HCT116 (cell line): ENCODE measurements around the gene RPP21. TPM values are rescaled to one million over a fixed set of nuclear protein-coding genes. Genes with fewer than 3 reads are reported as not detected.

ENCODE experiments used
- ATAC-seq: fragments of 200-7000 bp; cut with Tn5 transposase; 2 replicates; pipeline ENCODE4 v1.9.1; 2020; ENCODE audit warnings: mild to moderate bottlenecking, moderate library complexity
- BruUV-seq: library from RNA; stranded (reverse); fragments of 400-500 nt; replicated peaks from 2 replicates; lab custom pipeline; 2021; lab: Mats Ljungman, UMichigan
- CTCF ChIA-PET: fragments of 300-600 bp; sonication (Branson Sonifier 250); formaldehyde crosslinking; loops from one replicate; lab custom pipeline; 2021; ENCODE audit warnings: antibody characterized with exemption; lab: Charles Lee
- POLR2A ChIA-PET: fragments of 300-600, 350-600 bp; sonication (Branson Sonifier 250); formaldehyde crosslinking; loops from one replicate; lab custom pipeline; 2021; ENCODE audit warnings: antibody characterized with exemption; lab: Charles Lee
- RAD21 ChIA-PET, 2 experiments: fragments of 300-600 bp; sonication (Branson Sonifier 250); formaldehyde crosslinking; loops; one replicate each; lab custom pipeline; 2023; ENCODE audit warnings: low total read pairs in 2 of 2; ENCODE audit not compliant: uncharacterized antibody in 2 of 2, unreplicated experiment in 2 of 2, low non-redundant PET in 1 of 2; lab: Charles Lee
- DNase-seq: peaks from one replicate; pipeline ENCODE4 v3.0.0-alpha.2; 2010; ENCODE audit warnings: low read depth, low spot score
- H2AFZ ChIP-seq: fragments of 200-600 bp; shearing (Covaris generic), sonication (generic); 2 replicates; pipeline ENCODE4 v1.6.1; 2017; ENCODE audit warnings: low read depth, mixed run types, mixed read lengths, antibody characterized with exemption, low read length; ENCODE audit not compliant: poor library complexity, severe bottlenecking
- H3K27ac ChIP-seq: 2 replicates; pipeline ENCODE4 v1.5.1; 2012; ENCODE audit warnings: low read depth, low read length
- H3K27me3 ChIP-seq: fragments of 200-600 bp; sonication (generic); 2 replicates; pipeline ENCODE4 v1.6.1; 2016; ENCODE audit warnings: mixed run types, low read length, mixed read lengths; ENCODE audit not compliant: insufficient read depth
- H3K36me3 ChIP-seq, 2 experiments: fragments of 200-500 bp in 1 of 2; fragments of 200-600 bp in 1 of 2; sonication (Bioruptor generic) in 1 of 2; sonication (generic) in 1 of 2; 2 replicates each; pipeline versions ENCODE4 v1.5.1 to v1.6.1; 2014 to 2016; ENCODE audit warnings: low read length in 2 of 2, inconsistent platforms in 1 of 2, mixed read lengths in 1 of 2, mixed run types in 1 of 2; ENCODE audit not compliant: insufficient read depth in 2 of 2, control insufficient read depth in 1 of 2
- H3K4me1 ChIP-seq, 2 experiments: fragments of 200-600 bp in 1 of 2; sonication (generic) in 1 of 2; 2 replicates each; pipeline versions ENCODE4 v1.5.1 to v1.6.1; 2012 to 2017; ENCODE audit warnings: low read length in 2 of 2, inconsistent platforms in 1 of 2, mild to moderate bottlenecking in 1 of 2, mixed read lengths in 1 of 2, mixed run types in 1 of 2, moderate library complexity in 1 of 2; ENCODE audit not compliant: insufficient read depth in 2 of 2, control insufficient read depth in 1 of 2
- H3K4me2 ChIP-seq: fragments of 200-600 bp; sonication (generic); 2 replicates; pipeline ENCODE4 v1.6.1; 2017; ENCODE audit warnings: mixed run types, low read length, mixed read lengths
- H3K4me3 ChIP-seq, 2 experiments: fragments of 200-600 bp in 1 of 2; sonication (generic) in 1 of 2; replicated peaks in 1 of 2; 2 replicates each; pipeline ENCODE4 v1.5.1; 2011 to 2016; ENCODE audit warnings: low read length in 2 of 2, control low read depth in 1 of 2, low read depth in 1 of 2, mild to moderate bottlenecking in 1 of 2, mixed read lengths in 1 of 2, mixed run types in 1 of 2
- H3K79me2 ChIP-seq: fragments of 200-600 bp; sonication (generic); 2 replicates; pipeline ENCODE4 v1.6.1; 2017; ENCODE audit warnings: mild to moderate bottlenecking, mixed run types, low read length, moderate library complexity, mixed read lengths; ENCODE audit not compliant: insufficient read depth
- H3K9ac ChIP-seq: fragments of 200-600 bp; sonication (generic); 2 replicates; pipeline ENCODE4 v1.6.1; 2016; ENCODE audit warnings: low read length, mixed read lengths
- H3K9me2 ChIP-seq: fragments of 200-600 bp; sonication (generic), shearing (Covaris generic); 2 replicates; pipeline ENCODE4 v1.6.1; 2017; ENCODE audit warnings: mixed run types, mild to moderate bottlenecking, moderate library complexity; ENCODE audit not compliant: insufficient read depth
- H3K9me3 ChIP-seq, 2 experiments: fragments of 200-500 bp in 1 of 2; fragments of 200-600 bp in 1 of 2; sonication (Bioruptor generic) in 1 of 2; sonication (generic) in 1 of 2; 2 replicates each; pipeline ENCODE4 v1.6.1; 2014 to 2017; ENCODE audit warnings: low read length in 2 of 2, mixed read lengths in 2 of 2, inconsistent platforms in 1 of 2, low read depth in 1 of 2, mild to moderate bottlenecking in 1 of 2, mixed run types in 1 of 2, moderate library complexity in 1 of 2; ENCODE audit not compliant: control insufficient read depth in 1 of 2, insufficient read depth in 1 of 2
- H4K20me1 ChIP-seq: fragments of 200-600 bp; sonication (generic), shearing (Covaris generic); 2 replicates; pipeline ENCODE4 v1.6.1; 2017; ENCODE audit warnings: mixed run types, mild to moderate bottlenecking, moderate library complexity; ENCODE audit not compliant: insufficient read depth
- CBX3 ChIP-seq: IDR thresholded peaks from 2 replicates; pipeline ENCODE4 v1.6.1; 2012; ENCODE audit warnings: low read depth
- CTCF ChIP-seq, 3 experiments: fragments of 200-600 bp in 1 of 3; sonication (generic) in 1 of 3; IDR thresholded peaks in 2 of 3; conservative IDR thresholded peaks in 1 of 3; 2 replicates each; pipeline ENCODE4 v1.5.1; 2012 to 2017; ENCODE audit warnings: low read depth in 2 of 3, low read length in 2 of 3, antibody characterized with exemption in 1 of 3, borderline replicate concordance in 1 of 3, control low read depth in 1 of 3, mild to moderate bottlenecking in 1 of 3, mixed read lengths in 1 of 3, mixed run types in 1 of 3, moderate library complexity in 1 of 3; ENCODE audit not compliant: insufficient read depth in 1 of 3
- MAX ChIP-seq: IDR thresholded peaks from 2 replicates; pipeline ENCODE4 v1.6.1; 2012
- SP1 ChIP-seq: IDR thresholded peaks from 2 replicates; pipeline ENCODE4 v1.6.1; 2012; ENCODE audit warnings: low read depth
- SRF ChIP-seq: IDR thresholded peaks from 2 replicates; pipeline ENCODE4 v1.6.1; 2012; ENCODE audit warnings: low read depth
- ZFX ChIP-seq: fragments of 450-650 bp; IDR thresholded peaks from 2 replicates; pipeline ENCODE4 v1.6.1; 2017
- ZNF274 ChIP-seq: fragments of 200-500 bp; sonication (Bioruptor generic); IDR thresholded peaks from 2 replicates; pipeline ENCODE4 v1.6.1; 2014; ENCODE audit warnings: mild to moderate bottlenecking, low read depth, low read length, inconsistent platforms
- intact Hi-C: fragments of 100-400 bp; cut with micrococcal nuclease; formaldehyde crosslinking; loops from 2 replicates; pipeline ENCODE4 v1.10.0; 2022
- total RNA-seq: library from RNA; stranded (reverse); gene quantifications from one replicate; pipeline ENCODE4 v1.2.1, GENCODE V29; 2021; ENCODE audit not compliant: unreplicated experiment

The RPP21 gene
- total RNA-seq, 1 experiment from 2014 or later: 70.4 TPM

- Histone ChIP-seq H3K9me2 (no peaks in the 10 kb centered on the region), H3K79me2 (peaks cover 10% of the 10 kb centered on the region), H3K4me3 (no peak overlapping the region), H3K27ac (no peak overlapping the region), H3K4me1 (peaks cover 3 to 10% of the 10 kb centered on the region in 2 experiments; a peak in 2 of 4 replicates), H4K20me1 (no peaks in the 10 kb centered on the region), H3K9ac (no peak overlapping the region), H3K36me3 (peaks cover 3 to 6% of the 10 kb centered on the region in 2 experiments; a peak in 2 of 4 replicates), H2AFZ (no peak overlapping the region), H3K27me3 (no peaks in the 10 kb centered on the region), H3K4me2 (no peak overlapping the region), H3K9me3 (no peaks in the 10 kb centered on the region)
- ChIA-PET CTCF (interaction anchor here (1.1 kb wide), 1 partner anchor 111 kb away, joined by 3 read pairs; no protein-coding TSS in a partner anchor), POLR2A (no interaction called here), RAD21 (no interaction called here)
- ATAC-seq (no peak), DNase-seq (no peak)
- intact Hi-C loops: no loop called here
- TF ChIP-seq MAX (no peak), SRF (no peak), CTCF (IDR thresholded peaks at IDR 0.05 in 2 of 3, conservative IDR thresholded peaks at IDR 0.05 in 1 of 3; ENCODE audit: borderline replicate concordance in 1 of 3, insufficient read depth in 1 of 3, low read depth in 2 of 3, low read length in 2 of 3) (peak in 2 of 3 experiments; percentile 9 to 31; a peak in 1 of 6 replicates), CBX3 (no peak), ZFX (no peak), ZNF274 (no peak), SP1 (no peak)
- no TSS peak for BruUV-seq
Observed at GRCh38 chr6:30349421-30350177, 4.6 kb downstream of the RPP21 start.
